H1 (cell line): ENCODE measurements around the gene PLTP. TPM values are rescaled to one million over a fixed set of nuclear protein-coding genes. Genes with fewer than 3 reads are reported as not detected.

Experiments
- CTCF ChIA-PET: fragments of 300-600 bp; sonication (Branson Sonifier 250); formaldehyde crosslinking; loops from one replicate; lab custom pipeline; 2021; ENCODE audit not compliant: partially characterized antibody; lab: Charles Lee
- POLR2A ChIA-PET: fragments of 300-600 bp; sonication (Branson Sonifier 250); formaldehyde crosslinking; loops from one replicate; lab custom pipeline; 2021; ENCODE audit warnings: inconsistent platforms; ENCODE audit not compliant: partially characterized antibody; lab: Charles Lee
- DNase-seq, 2 experiments: peaks; one replicate each; pipeline versions ENCODE4 v3.0.0 to v3.0.0-alpha.2; 2010 to 2022; ENCODE audit warnings: low spot score in 2 of 2, low read depth in 1 of 2, mixed read lengths in 1 of 2
- FAIRE-seq: peaks from 2 replicates; lab custom pipeline; 2011; peaks lifted over from hg19 to GRCh38; lab: Jason Lieb, UNC
- H2AFZ ChIP-seq: 2 replicates; pipeline ENCODE4 v1.8.1; 2012; ENCODE audit warnings: low read length, inconsistent platforms
- H2AK5ac ChIP-seq: 2 replicates; pipeline ENCODE4 v1.6.1; 2013; ENCODE audit warnings: low read depth, low read length
- H2BK120ac ChIP-seq: replicated peaks from 2 replicates; pipeline ENCODE3; 2013; ENCODE audit warnings: low read depth, low read length, inconsistent platforms
- H2BK12ac ChIP-seq: 2 replicates; pipeline ENCODE4 v1.6.1; 2013; ENCODE audit warnings: low read depth, low read length
- H2BK15ac ChIP-seq: 2 replicates; pipeline ENCODE4 v1.6.1; 2013; ENCODE audit warnings: low read length
- H2BK20ac ChIP-seq: 2 replicates; pipeline ENCODE4 v1.6.1; 2013; ENCODE audit warnings: low read length
- H2BK5ac ChIP-seq: 2 replicates; pipeline ENCODE4 v1.6.1; 2013; ENCODE audit warnings: low read depth, low read length
- H3K14ac ChIP-seq: 2 replicates; pipeline ENCODE4 v1.6.1; 2013; ENCODE audit warnings: inconsistent platforms; ENCODE audit not compliant: insufficient read length
- H3K18ac ChIP-seq: 2 replicates; pipeline ENCODE4 v1.6.1; 2013; ENCODE audit warnings: low read length; ENCODE audit errors: extremely low read depth
- H3K23ac ChIP-seq: 2 replicates; pipeline ENCODE4 v1.6.1; 2013; ENCODE audit warnings: inconsistent platforms; ENCODE audit not compliant: insufficient read length
- H3K23me2 ChIP-seq: 2 replicates; pipeline ENCODE4 v1.6.1; 2013; ENCODE audit warnings: low read depth, low read length
- H3K27ac ChIP-seq: 2 replicates; pipeline ENCODE4 v1.6.1; 2011; ENCODE audit warnings: low read depth, low read length, inconsistent platforms
- H3K27me3 ChIP-seq, 4 experiments: replicated peaks in 1 of 4; 1 replicate in 1 of 4; 2 replicates in 3 of 4; pipeline versions ENCODE4 v1.6.1 to v1.8.1; 2011 to 2013; ENCODE audit warnings: low read length in 3 of 4, mild to moderate bottlenecking in 3 of 4, inconsistent platforms in 2 of 4, mixed read lengths in 2 of 4, moderate library complexity in 1 of 4; ENCODE audit not compliant: control insufficient read depth in 3 of 4, insufficient read depth in 3 of 4; ENCODE audit errors: extremely low read depth in 1 of 4
- H3K36me3 ChIP-seq, 4 experiments: 2 replicates each; pipeline versions ENCODE4 v1.6.1 to v1.8.1; 2011 to 2013; ENCODE audit warnings: mild to moderate bottlenecking in 4 of 4, low read length in 3 of 4, moderate library complexity in 2 of 4, control low read depth in 1 of 4, inconsistent platforms in 1 of 4; ENCODE audit not compliant: insufficient read depth in 4 of 4, control insufficient read depth in 2 of 4
- H3K4ac ChIP-seq: replicated peaks from 2 replicates; pipeline ENCODE3; 2013; ENCODE audit warnings: low read length, low read depth, mixed read lengths, inconsistent platforms; ENCODE audit not compliant: insufficient read length
- H3K4me1 ChIP-seq, 4 experiments: replicated peaks in 1 of 4; 1 replicate in 1 of 4; 2 replicates in 3 of 4; pipeline versions ENCODE4 v1.6.1 to v1.8.1; 2011 to 2013; ENCODE audit warnings: low read length in 3 of 4, inconsistent platforms in 2 of 4, mixed read lengths in 1 of 4; ENCODE audit not compliant: insufficient read depth in 4 of 4, control insufficient read depth in 3 of 4
- H3K4me2 ChIP-seq, 2 experiments: 2 replicates each; pipeline versions ENCODE4 v1.6.1 to v1.8.1; 2011 to 2013; ENCODE audit warnings: low read depth in 2 of 2, low read length in 2 of 2, control low read depth in 1 of 2, inconsistent platforms in 1 of 2, mild to moderate bottlenecking in 1 of 2; ENCODE audit not compliant: insufficient read depth in 1 of 2
- H3K4me3 ChIP-seq, 4 experiments: fragments of 200-600, 300-600 bp in 1 of 4; sonication (generic), shearing (Covaris generic), sonication (Bioruptor Twin) in 1 of 4; 2 replicates each; pipeline versions ENCODE4 v1.5.1 to v1.8.1; 2011 to 2016; ENCODE audit warnings: low read length in 4 of 4, low read depth in 3 of 4, control low read depth in 2 of 4, inconsistent platforms in 2 of 4, mild to moderate bottlenecking in 2 of 4, mixed read lengths in 1 of 4, moderate library complexity in 1 of 4; ENCODE audit not compliant: insufficient read depth in 2 of 4; ENCODE audit errors: extremely low read depth in 1 of 4
- H3K56ac ChIP-seq: replicated peaks from 2 replicates; pipeline ENCODE3; 2013; ENCODE audit warnings: low read depth, mild to moderate bottlenecking, mixed read lengths, low read length, inconsistent platforms; ENCODE audit not compliant: insufficient read length
- H3K79me1 ChIP-seq: 2 replicates; pipeline ENCODE4 v1.6.1; 2013; ENCODE audit warnings: low read depth, low read length, control low read depth
- H3K79me2 ChIP-seq, 2 experiments: 2 replicates each; pipeline versions ENCODE4 v1.6.1 to v1.8.1; 2012 to 2013; ENCODE audit warnings: low read length in 2 of 2, mild to moderate bottlenecking in 2 of 2, inconsistent platforms in 1 of 2; ENCODE audit not compliant: insufficient read depth in 2 of 2, control insufficient read depth in 1 of 2
- H3K9ac ChIP-seq, 4 experiments: replicated peaks in 1 of 4; 1 replicate in 1 of 4; 2 replicates in 3 of 4; pipeline versions ENCODE4 v1.6.1 to v1.8.1; 2011 to 2013; ENCODE audit warnings: low read depth in 3 of 4, low read length in 3 of 4, control low read depth in 2 of 4, mild to moderate bottlenecking in 2 of 4, moderate library complexity in 2 of 4, inconsistent platforms in 1 of 4; ENCODE audit errors: extremely low read depth in 1 of 4
- H3K9me3 ChIP-seq, 2 experiments: 2 replicates each; pipeline versions ENCODE4 v1.6.1 to v1.8.1; 2012 to 2013; ENCODE audit warnings: mild to moderate bottlenecking in 2 of 2, moderate library complexity in 2 of 2, control low read depth in 1 of 2, inconsistent platforms in 1 of 2, low read depth in 1 of 2, low read length in 1 of 2, mixed read lengths in 1 of 2; ENCODE audit not compliant: insufficient read depth in 2 of 2
- H4K20me1 ChIP-seq, 2 experiments: replicated peaks in 1 of 2; 2 replicates each; pipeline versions ENCODE3 to v1.8.1; 2011 to 2013; ENCODE audit warnings: inconsistent platforms in 2 of 2, low read length in 2 of 2, mild to moderate bottlenecking in 1 of 2; ENCODE audit not compliant: insufficient read depth in 2 of 2, control insufficient read depth in 1 of 2
- H4K5ac ChIP-seq: 2 replicates; pipeline ENCODE4 v1.6.1; 2013; ENCODE audit warnings: low read length, low read depth, mixed read lengths, inconsistent platforms; ENCODE audit not compliant: insufficient read length
- H4K8ac ChIP-seq: 2 replicates; pipeline ENCODE4 v1.8.0; 2013; ENCODE audit warnings: mild to moderate bottlenecking, moderate library complexity, low read length, inconsistent platforms; ENCODE audit not compliant: insufficient read depth; ENCODE audit errors: extremely low read depth
- H4K91ac ChIP-seq: replicated peaks from 2 replicates; pipeline ENCODE3; 2013; ENCODE audit warnings: low read length, mixed read lengths, inconsistent platforms; ENCODE audit not compliant: insufficient read length
- CEBPB ChIP-seq: IDR thresholded peaks from 2 replicates; pipeline ENCODE4 v1.6.1; 2012; ENCODE audit warnings: low read depth, low read length
- NRF1 ChIP-seq: IDR thresholded peaks from 2 replicates; pipeline ENCODE4 v1.6.1; 2011; ENCODE audit warnings: mild to moderate bottlenecking, low read depth, low read length, improper control_type of control experiment
- RFX5 ChIP-seq: IDR thresholded peaks from 2 replicates; pipeline ENCODE4 v1.6.1; 2011; ENCODE audit warnings: low read depth, low read length, improper control_type of control experiment, borderline replicate concordance
- SIX5 ChIP-seq: IDR thresholded peaks from 2 replicates; pipeline ENCODE4 v1.6.1; 2011; ENCODE audit warnings: mild to moderate bottlenecking, low read depth, low read length
- WGBS, 2 experiments: shearing (Covaris generic) in 1 of 2; methylation state at CpG; one replicate each; pipeline versions ENCODE4 v1.1.6 to v1.1.7; 2013 to 2015; ENCODE audit warnings: low lambda C conversion rate in 2 of 2, mixed read lengths in 2 of 2, inconsistent platforms in 1 of 2, low coverage in 1 of 2, missing lambda C conversion rate in 1 of 2; ENCODE audit not compliant: insufficient replicate concordance in 2 of 2, insufficient coverage in 1 of 2, insufficient read length in 1 of 2; ENCODE audit errors: extremely low coverage in 1 of 2, missing lambda C conversion rate in 1 of 2; 5-methylcytosine and 5-hydroxymethylcytosine counted together
- polyA plus RNA-seq, 7 experiments: library from polyadenylated mRNA; depleted of rRNA in 3 of 7; stranded (reverse) in 5 of 7; unstranded in 2 of 7; fragments of >200 nt in 5 of 7; fragments of 200-250 nt in 2 of 7; gene quantifications; 1 replicate in 5 of 7; 2 replicates in 1 of 7; 4 replicates in 1 of 7; pipeline versions ENCODE4 v1.2.1 to v1.2.3, GENCODE V29; 2011 to 2013; ENCODE audit warnings: missing spikeins in 2 of 7, mixed read lengths in 2 of 7
- total RNA-seq: library from RNA; stranded (reverse); fragmentation: NEBNext Ultra II Directional; extraction: Animal tissue kit (Norgen Biotek cat#: 25700); gene quantifications from 2 replicates; pipeline ENCODE4 v1.2.1, GENCODE V29; 2021

PLTP gene
- total and polyA plus RNA-seq, 2 of the 8 experiments (the other 6 are each of a cell fraction or from before 2014, with no cell fraction given) = 120 to 194 TPM

GRCh38 chr20:45852326-45852725, 59.6 kb downstream of the PLTP start:
- H2BK20ac ChIP-seq = peak overlapping the region; percentile 48; the same call in 1 of the 2 replicates
- no peaks in the 10 kb centered on the region for H3K9me3 ChIP-seq
- H3K23me2 ChIP-seq = peaks cover 4% of the 10 kb centered on the region; the same call in 1 of the 2 replicates
- no peak overlapping the region for H3K18ac ChIP-seq
- no peak overlapping the region for H4K8ac ChIP-seq
- H3K9ac ChIP-seq = no peak overlapping the region
- peaks cover 0 to 23% of the 10 kb centered on the region in 2 experiments; a peak in 2 of 4 replicates for H3K79me2 ChIP-seq
- peak overlapping the region; percentile 90 for H2BK12ac ChIP-seq
- H4K20me1 ChIP-seq = no peaks in the 10 kb centered on the region
- H4K91ac ChIP-seq = no peak overlapping the region
- H3K36me3 ChIP-seq = peaks cover 0 to 22% (median 0%) of the 10 kb centered on the region in 4 experiments; a peak in 3 of 8 replicates
- H3K56ac ChIP-seq = no peak overlapping the region
- H3K27me3 ChIP-seq = no peaks in the 10 kb centered on the region
- H4K5ac ChIP-seq = no peak overlapping the region
- CTCF ChIA-PET = interaction anchor here (1.1 to 1.9 kb wide), 5 partner anchors 12 to 53 kb away, joined by 3 to 8 read pairs (median 5); no protein-coding TSS in a partner anchor
- H2AFZ ChIP-seq = no peak overlapping the region
- H2BK15ac ChIP-seq = no peak overlapping the region
- no peak overlapping the region for H3K4me3 ChIP-seq
- peak overlapping the region; percentile 45 for H3K4ac ChIP-seq
- peak overlapping the region; percentile 87; the same call in 1 of the 2 replicates for H2BK5ac ChIP-seq
- no peak overlapping the region for H3K23ac ChIP-seq
- DNase-seq = no peak
- FAIRE-seq = no peak
- H3K4me1 ChIP-seq = peaks cover 4 to 16% (median 12%) of the 10 kb centered on the region in 4 experiments
- 89% methylated on average over 5 of the region's 6 CpGs; no CpG with 5 or more reads in 1 of the 2 experiments for WGBS, 2 experiments
- peak overlapping the region; percentile 59 for H2BK120ac ChIP-seq
- no peak overlapping the region for H2AK5ac ChIP-seq
- H3K27ac ChIP-seq = no peak overlapping the region
- H3K14ac ChIP-seq = no peak overlapping the region
- POLR2A ChIA-PET = interaction anchor here (1.1 to 9.9 kb wide), 11 partner anchors 12 to 101 kb away, joined by 3 to 178 read pairs (median 4); partner anchors contain the start of genes PCIF1, SNX21 and ZSWIM1
- no peaks in the 10 kb centered on the region; the same call in 1 of the 2 replicates for H3K79me1 ChIP-seq
- H3K4me2 ChIP-seq = no peak overlapping the region; a peak in 1 of 4 replicates
- TF ChIP-seq SIX5 = no peak
- TF ChIP-seq CEBPB = no peak
- no peak for TF ChIP-seq NRF1
- no peak for TF ChIP-seq RFX5
